ENCODE results near the gene PDZD4. TPM values are rescaled to one million over a fixed set of nuclear protein-coding genes. Genes with fewer than 3 reads are reported as not detected.

PDZD4 gene
- total and polyA plus RNA-seq, 12 donors: 0.69 to 39.2 (median 3.7) TPM

DNA sequence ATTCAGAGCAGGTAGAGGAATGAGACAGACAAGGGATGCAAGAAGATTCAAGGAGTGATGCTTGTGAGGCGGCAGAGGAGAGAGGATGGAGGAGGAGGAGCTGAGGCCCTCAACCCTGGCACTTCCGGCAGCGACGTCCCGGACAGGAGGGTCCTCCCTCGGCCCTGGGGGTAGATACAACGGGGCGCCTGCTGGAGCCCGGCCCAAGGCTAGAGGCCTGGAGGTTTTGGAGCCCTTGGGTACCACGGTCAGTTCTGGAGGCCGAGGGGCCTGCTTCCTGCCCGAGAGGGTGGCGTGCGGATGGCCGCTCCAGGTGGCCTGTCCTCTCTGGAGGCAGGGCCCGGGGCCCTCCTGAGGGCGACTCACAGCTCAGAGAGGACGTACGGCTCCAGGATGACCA is 22.4 kb downstream of the PDZD4 start:
- no peak overlapping the region for H3K4me3 ChIP-seq
- no peak overlapping the region for H3K27ac ChIP-seq
- no peak for DNase-seq
- intact Hi-C loops (cut with DNase I): no loop called here
- TF ChIP-seq, protein P1, sequence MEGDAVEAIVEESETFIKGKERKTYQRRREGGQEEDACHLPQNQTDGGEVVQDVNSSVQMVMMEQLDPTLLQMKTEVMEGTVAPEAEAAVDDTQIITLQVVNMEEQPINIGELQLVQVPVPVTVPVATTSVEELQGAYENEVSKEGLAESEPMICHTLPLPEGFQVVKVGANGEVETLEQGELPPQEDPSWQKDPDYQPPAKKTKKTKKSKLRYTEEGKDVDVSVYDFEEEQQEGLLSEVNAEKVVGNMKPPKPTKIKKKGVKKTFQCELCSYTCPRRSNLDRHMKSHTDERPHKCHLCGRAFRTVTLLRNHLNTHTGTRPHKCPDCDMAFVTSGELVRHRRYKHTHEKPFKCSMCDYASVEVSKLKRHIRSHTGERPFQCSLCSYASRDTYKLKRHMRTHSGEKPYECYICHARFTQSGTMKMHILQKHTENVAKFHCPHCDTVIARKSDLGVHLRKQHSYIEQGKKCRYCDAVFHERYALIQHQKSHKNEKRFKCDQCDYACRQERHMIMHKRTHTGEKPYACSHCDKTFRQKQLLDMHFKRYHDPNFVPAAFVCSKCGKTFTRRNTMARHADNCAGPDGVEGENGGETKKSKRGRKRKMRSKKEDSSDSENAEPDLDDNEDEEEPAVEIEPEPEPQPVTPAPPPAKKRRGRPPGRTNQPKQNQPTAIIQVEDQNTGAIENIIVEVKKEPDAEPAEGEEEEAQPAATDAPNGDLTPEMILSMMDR (IDR thresholded peaks at IDR 0.05): no peak
- no peak for TF ChIP-seq POLR2A (IDR thresholded peaks at IDR 0.05)
- H3K27me3 ChIP-seq: no peaks in the 10 kb centered on the region
- no peaks in the 10 kb centered on the region for H3K4me1 ChIP-seq (replicated peaks in 1 of 2)
- no peaks in the 10 kb centered on the region for H3K9me3 ChIP-seq (replicated peaks in 1 of 3)
- H3K36me3 ChIP-seq (replicated peaks in 1 of 2): no peaks in the 10 kb centered on the region
- 89 to 97% (median 92%) methylated on average over 6 to 19 of the region's 19 CpGs for WGBS, 4 donors

DNA sequence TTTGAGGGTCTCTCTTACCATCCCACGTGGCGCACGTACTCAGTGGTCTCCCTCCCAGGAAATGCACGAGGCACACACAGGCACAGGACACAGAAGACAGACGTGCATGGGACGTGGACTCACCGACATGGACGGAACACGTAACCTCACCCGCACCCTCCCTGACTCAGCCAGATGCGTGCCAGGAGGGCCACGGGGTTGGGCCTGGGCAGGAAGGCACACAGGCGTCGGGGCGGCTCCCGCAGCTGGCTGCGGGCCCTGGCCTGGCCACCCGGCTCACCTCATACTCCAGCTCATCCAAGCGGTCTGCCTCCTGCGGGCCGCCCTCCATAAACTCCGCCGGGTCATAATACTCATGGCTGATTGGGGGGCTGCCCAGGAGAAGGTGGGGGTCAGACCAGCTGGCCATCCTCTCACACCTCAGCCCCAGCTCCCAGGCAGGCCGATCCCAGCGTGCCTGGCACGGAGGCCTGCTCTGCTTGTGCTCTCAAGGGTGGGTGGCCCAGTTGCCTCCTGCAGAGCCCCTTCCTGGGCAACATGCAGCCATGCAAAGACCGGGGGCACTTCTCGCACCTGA is 23.3 kb downstream of the PDZD4 start:
- Histone ChIP-seq H3K4me1 (replicated peaks in 1 of 2) (no peaks in the 10 kb centered on the region), H3K27me3 (no peaks in the 10 kb centered on the region), H3K36me3 (replicated peaks in 1 of 2) (no peaks in the 10 kb centered on the region), H3K4me3 (no peak overlapping the region), H3K27ac (no peak overlapping the region), H3K9me3 (replicated peaks in 1 of 3) (no peaks in the 10 kb centered on the region)
- intact Hi-C loops (cut with DNase I): no loop called here
- 92 to 95% (median 93%) methylated on average over 8 to 28 of the region's 28 CpGs for WGBS, 4 donors
- no peak for DNase-seq
- TF ChIP-seq POLR2A (IDR thresholded peaks at IDR 0.05): no peak
- TF ChIP-seq, protein P1 (IDR thresholded peaks at IDR 0.05): no peak

DNA sequence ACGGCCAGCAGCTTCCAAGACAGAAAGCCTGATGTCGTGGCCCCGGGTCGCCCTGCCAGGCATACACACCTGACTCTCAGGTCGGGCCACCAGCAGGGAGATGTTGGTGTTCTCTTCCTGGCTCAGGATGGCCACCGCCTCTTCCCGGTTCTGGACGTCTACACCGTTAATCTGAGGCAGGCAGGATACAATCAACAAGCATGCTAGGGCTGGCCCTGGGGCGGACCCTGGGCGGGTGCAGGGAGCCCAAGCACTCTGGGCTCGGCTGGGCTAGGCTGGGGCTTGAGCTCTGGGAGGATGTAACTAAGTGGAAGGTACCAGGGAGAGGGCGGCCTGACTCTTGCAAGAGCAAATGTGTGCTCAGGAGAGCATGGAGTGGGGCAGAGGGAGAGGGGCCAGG is 24.9 kb downstream of the PDZD4 start:
- no peak for TF ChIP-seq POLR2A (IDR thresholded peaks at IDR 0.05)
- TF ChIP-seq, protein P1 (IDR thresholded peaks at IDR 0.05): no peak
- H3K9me3 ChIP-seq (replicated peaks in 1 of 3): no peaks in the 10 kb centered on the region
- WGBS, 4 donors: 78 to 92% (median 87%) methylated on average over 7 to 13 of the region's 13 CpGs
- DNase-seq: no peak
- H3K36me3 ChIP-seq (replicated peaks in 1 of 2): no peaks in the 10 kb centered on the region
- H3K27ac ChIP-seq: no peak overlapping the region
- intact Hi-C loops (cut with DNase I): no loop called here
- no peaks in the 10 kb centered on the region for H3K4me1 ChIP-seq (replicated peaks in 1 of 2)
- no peak overlapping the region for H3K4me3 ChIP-seq
- no peaks in the 10 kb centered on the region for H3K27me3 ChIP-seq

DNA sequence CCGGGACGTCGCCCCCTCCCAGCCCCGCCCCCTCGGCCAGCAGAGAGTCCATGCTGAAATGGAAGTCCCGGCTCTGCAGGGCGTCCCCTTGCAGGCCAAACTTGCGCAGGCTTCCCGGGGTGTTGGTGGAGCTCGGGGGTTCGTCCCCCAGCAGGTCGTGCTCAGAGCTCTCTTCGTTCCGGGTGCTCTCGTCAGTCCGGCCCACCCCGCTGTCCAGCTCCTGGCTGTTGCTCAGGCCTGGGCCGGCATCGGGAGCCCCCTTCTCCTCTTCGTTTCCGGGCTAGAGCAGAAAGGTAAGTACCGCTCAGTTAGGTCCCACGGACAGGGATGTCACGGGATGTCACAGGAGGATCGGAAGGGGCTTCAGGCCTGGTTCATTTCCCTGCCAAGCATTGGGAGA is 25.7 kb downstream of the PDZD4 start:
- no peak for TF ChIP-seq POLR2A (IDR thresholded peaks at IDR 0.05)
- TF ChIP-seq, protein P1 (IDR thresholded peaks at IDR 0.05): no peak
- 91 to 94% (median 92%) methylated on average over 19 to 25 of the region's 25 CpGs; no CpG with 5 or more reads in 1 of the 4 donors for WGBS, 4 donors

More for the DNA sequence above, 25.7 kb downstream of the PDZD4 start:
- Histone ChIP-seq H3K4me1 (replicated peaks in 1 of 2) (no peaks in the 10 kb centered on the region), H3K27me3 (no peaks in the 10 kb centered on the region), H3K9me3 (replicated peaks in 1 of 3) (no peaks in the 10 kb centered on the region), H3K27ac (no peak overlapping the region), H3K36me3 (replicated peaks in 1 of 2) (no peaks in the 10 kb centered on the region), H3K4me3 (no peak overlapping the region)
- DNase-seq: no peak
- intact Hi-C loops (cut with DNase I): no loop called here
